GM03348 (cell line): ENCODE results near the gene PKDREJ.
"Not testable (repeated sequence)": the region's sequence is repeated elsewhere in the genome, so short reads cannot be mapped to it uniquely, and the experiment has no call there.

Source experiments
- DNase-seq: peaks from one replicate; pipeline ENCODE4 v3.0.0; 2012; ENCODE audit warnings: low spot score

Gene PKDREJ, protein sequence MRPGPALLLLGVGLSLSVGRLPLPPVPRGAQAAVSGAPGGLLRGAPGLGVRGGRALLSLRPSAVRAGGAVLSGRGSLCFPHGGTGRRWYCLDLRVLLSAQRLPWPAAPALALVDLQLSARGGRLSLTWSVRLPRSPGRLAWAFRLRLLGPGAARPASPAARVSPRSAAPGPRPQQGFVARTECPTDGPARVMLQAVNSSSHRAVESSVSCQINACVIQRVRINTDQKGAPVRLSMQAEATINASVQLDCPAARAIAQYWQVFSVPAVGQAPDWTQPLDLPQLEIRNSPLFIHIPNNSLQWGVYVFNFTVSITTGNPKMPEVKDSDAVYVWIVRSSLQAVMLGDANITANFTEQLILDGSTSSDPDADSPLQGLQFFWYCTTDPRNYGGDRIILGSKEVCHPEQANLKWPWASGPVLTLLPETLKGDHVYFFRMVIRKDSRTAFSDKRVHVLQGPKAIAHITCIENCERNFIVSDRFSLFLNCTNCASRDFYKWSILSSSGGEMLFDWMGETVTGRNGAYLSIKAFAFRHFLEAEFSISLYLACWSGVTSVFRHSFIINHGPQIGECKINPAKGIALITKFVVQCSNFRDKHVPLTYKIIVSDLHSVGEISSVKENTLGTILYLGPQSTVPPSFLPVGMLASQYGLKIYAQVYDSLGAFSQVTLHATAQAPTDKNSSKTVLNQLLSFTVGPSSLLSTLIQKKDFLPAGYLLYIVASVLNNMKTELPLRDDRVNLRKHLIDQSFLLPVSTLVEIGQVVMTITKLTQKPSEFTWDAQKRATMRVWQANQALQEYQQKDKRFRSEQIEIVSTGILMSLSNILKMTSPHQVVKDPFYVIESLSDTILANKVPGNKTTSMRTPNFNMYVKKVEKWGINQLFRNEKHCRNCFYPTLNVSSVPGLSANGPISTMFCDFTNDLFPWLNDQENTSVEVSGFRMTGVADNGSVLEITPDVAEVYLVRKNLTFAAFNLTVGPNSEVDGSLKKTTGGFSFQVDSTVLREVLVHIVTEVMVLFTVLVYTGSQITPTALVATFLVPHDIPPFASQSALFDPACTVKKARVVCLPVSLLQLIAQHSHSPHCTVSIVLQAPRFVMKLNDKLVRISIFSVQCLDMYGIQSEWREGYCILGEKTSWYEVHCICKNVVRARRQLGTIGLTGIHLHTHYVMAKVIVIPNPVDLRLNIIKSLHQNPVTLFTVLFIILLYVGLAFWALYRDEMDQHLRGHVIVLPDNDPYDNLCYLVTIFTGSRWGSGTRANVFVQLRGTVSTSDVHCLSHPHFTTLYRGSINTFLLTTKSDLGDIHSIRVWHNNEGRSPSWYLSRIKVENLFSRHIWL (N-terminal part only)

DNA sequence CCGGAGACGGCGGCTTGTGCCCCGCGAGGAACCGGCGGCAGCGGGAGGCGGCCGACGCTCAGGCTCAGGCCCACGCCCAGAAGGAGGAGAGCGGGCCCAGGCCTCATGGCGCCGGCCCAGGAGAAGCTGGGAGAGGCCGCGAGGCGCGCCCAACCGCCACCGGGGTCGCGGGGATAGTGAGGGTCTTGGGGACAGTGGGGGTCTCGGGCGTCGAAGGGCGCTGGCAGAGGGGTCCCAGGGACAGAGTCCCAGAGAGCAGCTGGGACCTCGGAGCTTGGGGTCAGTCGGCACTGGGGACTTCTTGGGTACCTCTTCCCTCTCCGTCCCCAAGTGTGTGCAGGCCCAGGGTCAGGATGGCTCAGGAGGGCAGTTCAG lies at the start of gene PKDREJ:
TSS of gene PKDREJ (minus strand) at position 128 of the 375 bp plus-strand sequence. CDS start at position 107, 21 bp downstream.
- DNase-seq = no peak

DNA sequence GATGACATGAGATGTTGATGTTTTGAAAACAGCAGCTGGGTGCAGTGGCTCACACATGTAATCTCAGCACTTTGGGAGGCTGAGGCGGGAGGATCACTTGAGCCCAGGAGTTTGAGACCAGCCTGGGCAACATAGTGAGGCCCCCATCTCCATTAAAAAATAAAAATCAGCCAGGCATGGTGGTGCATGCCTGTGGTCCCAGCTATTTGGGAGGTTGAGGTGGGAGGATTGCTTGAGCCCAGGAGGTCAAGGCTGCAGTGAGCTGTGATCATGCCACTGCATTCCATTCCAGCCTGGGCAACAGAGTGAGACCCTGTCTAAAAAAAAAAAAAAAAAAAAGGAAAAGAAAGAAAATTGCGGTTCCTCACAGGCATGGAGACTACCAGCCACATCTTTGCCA lies 49.7 kb upstream of the PKDREJ start:
- DNase-seq = not testable (repeated sequence)

DNA sequence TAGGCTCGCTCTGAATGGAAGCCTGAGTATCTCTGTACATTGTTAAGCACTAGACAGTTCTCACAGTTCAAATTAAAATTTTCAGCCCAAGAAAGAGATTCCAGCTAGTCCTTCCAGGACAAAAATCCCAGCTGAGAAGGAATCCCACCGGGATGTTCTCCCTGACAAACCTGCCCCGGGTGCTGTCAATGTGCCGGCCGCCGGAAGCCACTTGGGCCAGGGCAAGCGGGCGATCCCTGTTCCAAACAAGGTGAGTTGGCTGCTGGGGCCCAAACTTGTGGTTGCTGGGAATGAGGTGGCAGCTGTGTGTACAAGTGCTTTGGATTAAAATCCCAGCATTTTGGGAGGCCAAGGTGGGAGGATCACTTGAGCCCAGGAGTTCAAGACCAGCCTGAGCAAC lies 48.9 kb upstream of the PKDREJ start:
- no peak for DNase-seq

DNA sequence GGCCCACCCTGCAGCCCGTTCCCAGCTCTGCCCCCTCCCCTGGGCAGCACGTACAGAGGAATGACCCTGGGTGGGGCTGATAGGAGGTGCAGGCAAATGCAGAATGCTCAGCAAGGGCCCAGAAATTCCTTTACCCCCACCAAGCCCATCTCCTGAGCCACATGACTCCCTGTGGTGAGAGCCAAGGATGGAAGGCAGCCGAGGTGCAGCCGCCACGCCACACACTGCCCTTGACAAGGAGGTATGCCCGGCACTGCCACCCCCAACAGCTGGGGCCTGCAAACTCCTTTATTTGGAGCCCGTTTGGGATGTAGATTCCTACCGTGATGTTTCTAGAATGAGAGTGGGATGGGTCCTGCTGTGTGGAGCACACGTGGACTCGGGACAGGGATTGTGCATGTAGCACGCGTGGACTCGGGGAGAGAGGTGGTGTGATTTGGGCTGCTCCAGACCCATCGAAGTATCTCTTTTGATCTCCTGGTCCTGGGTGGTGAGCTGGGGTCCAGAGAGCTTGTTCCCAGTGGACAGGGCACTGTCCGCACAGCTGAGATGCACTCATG lies 46.5 kb upstream of the PKDREJ start:
- DNase-seq = no peak

DNA sequence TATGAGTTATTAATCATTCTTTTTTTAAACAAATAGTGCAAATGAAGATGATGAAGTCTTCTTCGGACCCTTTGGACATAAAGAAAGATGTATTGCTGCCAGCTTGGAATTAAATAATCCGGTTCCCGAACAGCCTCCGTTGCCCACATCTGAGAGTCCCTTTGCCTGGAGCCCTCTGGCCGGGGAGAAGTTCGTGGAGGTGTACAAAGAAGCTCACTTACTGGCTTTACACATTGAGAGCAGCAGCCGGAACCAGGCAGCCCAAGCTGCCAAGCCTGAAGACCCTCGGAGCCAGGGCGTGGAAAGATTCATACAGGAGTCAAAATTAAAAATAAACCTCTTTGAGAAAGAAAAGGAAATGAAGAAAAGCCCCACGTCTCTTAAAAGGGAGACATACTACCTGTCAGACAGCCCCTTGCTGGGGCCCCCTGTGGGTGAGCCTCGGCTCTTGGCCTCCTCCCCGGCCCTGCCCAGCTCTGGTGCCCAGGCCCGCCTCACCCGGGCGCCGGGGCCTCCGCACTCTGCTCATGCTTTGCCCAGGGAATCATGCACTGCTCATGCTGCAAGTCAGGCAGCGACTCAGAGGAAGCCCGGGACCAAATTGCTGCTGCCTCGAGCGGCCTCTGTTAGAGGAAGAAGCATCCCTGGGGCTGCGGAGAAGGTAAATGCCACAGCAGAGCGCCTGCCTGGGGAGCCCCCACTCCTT lies 45.3 kb upstream of the PKDREJ start:
- DNase-seq = no peak

DNA sequence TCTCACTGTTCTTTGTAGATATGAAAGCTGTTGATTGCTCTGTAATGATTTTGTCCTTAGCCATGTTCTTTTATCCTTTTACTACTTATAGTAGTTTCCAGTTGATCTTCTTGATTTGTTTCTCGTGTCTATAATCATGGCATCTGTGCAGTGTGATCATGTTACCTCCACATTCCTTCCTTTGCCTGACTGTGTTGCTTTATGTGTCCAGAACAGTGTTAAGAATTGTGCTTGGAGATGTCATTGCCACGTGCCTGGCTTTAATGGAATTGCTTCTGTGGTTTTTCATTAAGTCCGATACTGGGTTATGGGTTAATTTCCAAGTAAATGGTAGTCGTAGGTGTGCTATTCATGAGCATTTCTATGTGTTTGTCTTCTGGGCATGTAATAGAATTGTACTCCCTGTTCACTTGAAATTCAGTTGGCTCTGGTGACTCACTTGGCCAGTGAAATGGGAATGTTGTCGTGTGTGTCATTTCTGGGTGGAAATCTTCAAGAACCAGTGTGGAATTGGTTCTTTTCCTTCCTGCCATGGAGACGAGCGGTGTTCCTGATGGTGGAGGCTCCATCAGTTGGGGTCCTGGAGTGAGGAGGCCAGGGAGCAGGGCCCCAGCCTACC lies 40.3 kb upstream of the PKDREJ start:
- peak; percentile 42 for DNase-seq

DNA sequence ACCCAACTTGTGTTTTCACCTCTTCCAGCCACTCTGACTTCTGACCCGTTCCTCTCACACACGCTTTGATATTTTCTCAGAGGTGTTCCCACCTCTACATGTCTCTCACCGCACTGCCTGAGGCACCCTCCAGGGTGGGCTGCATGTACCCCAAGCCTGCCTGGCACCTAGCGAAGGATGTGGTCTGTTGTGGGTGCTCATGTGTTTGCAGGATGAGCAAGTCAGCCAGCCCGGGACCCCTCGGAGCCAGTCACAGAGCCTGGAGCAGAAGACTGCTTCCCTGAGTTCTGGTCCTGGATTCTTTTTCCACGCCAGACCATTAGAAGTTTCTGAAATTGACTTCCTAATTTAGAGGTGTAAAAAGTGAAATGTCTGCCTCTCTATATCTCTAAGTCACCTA lies 37.3 kb upstream of the PKDREJ start:
- no peak for DNase-seq

DNA sequence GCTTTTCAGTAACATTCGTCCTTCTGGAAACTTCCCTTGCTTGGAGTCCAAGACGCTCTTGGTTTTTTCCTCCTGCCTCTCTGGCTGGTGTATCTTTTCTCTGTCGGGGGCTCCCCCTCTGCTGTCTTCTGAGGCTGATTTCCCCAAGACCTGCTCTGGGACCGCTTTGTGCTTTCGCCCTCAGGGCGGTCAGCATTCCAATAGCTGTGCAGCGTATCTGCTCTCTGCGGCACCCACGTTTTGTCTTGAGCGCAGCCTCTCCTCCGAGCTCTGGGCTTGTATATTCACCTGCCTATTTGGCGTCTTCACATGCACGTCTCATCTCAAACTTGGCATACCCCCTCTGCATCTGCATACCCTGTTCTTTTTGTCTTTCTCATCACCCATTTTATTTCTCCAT lies 36.0 kb upstream of the PKDREJ start:
- DNase-seq = no peak

DNA sequence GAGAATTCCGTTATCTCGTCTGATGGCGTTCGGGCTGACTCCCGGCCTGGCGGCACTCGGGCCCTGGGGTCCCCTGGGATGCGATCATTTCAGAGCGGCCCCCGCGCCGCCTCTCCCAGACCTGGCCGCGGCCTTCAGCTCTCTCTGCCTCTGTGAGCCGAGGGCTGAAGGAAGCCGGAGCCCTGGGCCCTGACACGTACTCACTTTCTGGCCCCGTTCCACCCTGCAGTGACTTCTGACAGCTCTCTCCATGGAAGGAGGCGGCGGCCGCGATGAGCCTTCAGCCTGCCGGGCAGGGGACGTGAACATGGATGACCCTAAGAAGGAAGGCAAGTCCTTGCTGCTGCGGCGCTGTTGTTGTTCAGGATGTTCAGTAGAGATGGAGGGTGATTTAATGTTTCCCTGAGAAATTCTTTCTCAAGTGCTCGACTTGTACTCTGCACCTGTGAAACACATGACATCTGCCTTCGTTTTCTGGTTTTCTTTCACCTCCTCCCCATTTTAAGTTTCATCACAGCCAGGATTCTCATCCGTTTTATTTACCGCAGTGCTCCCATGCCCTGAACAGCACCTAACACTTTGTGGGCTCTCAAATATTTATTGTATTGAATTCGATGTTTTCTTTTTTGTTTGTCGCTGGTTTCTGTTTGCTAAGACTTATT lies 34.1 kb upstream of the PKDREJ start:
- DNase-seq = peak; percentile 51

DNA sequence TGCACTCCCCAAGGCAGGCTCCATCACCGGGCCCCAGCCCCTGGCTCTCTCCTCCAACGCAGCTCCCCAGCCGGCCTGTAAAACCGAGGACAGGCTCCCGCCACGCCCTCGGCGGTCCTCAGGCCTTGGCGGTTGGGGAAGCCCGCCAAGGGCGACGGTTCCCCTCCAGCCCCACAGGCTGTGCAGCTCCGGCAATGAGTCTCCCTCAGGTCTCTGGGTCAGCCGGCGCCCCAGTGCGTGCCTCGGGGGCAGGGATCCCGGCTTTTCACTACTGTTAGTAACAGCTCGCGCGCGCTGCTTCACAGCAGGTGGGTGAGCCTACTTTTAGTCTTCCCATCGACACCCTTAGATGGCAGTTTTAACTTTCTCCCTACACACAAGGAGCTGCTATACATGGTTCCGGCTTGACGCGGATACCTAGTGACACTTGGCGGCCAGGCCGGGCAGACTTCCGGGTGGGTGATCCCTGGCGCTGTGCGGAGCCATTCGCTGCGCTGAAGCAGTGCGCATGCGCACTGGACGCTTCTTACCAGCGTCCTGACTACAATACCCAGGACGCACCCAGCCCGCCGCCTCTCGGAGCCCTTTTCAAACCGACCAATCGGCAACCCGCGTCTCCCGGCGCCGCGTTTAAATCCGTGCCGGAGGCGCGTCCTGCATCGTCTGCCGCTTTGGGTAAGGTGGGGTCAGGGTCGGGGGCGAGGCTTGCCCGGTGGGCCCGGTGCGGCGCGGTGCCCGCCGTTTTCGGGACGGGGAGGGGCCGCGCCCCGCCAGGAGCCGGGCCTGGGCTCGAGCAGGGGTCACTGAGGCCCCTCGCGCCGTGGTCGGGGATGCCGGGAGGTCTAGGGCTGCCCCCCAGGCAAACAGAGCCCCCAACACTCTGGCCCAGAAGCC lies 33.4 kb upstream of the PKDREJ start, which contains the start of gene GTSE1:
TSS of gene GTSE1 (plus strand) at position 614 of the 894 bp plus-strand sequence. CDS start 531 bp downstream, outside the sequence.
- DNase-seq = peak; percentile 100

DNA sequence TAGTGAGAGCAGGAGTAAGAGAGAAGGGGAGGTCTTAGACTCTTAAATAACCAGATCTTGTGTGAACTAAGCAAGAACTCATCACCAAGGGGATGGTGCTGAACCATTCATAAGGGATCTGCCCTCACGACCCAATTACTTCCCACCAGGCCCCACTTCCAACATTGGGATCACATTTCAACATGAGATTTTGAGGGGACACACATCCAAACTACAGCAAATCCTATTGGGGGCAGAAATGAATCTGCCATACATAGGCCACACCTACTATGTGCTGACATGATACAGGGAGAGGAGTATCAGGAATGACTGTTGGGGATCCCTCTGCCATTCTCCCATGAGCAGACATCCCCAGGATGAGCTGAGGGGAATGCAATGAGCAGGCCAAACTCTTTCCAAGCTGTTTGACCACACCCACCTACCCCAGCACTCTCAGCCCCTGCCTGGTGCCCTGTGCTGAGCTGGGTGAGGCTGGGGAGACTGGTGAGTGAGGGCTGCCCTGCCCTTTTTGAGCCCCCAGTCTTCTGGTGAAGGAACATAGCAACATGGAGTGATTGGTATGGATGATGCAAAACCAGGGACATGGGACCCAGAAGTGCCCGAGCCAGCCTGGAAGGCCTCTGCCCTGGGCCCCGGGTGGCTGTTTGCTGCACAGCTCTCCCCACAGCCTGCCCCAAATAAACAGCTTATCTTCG lies 32.3 kb upstream of the PKDREJ start:
- DNase-seq = no peak

DNA sequence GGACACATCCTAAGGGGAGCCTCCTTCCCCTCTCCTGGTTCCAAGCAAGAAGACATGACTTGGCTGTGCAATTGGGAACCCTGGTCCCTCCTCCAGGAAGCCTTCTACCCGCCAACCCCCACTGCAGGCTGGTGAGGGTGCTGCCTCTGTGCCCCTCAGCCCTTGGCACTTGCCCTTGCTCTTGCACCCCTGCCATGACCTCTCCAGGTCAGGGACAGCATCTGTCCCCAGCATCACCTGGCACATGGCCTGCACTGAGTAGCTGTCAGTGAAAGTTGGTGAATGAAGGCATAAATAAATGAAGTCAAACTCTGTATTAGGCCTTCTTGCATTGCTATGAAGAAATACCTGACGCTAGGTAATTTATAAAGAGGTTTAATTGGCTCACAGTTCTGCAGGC lies 31.6 kb upstream of the PKDREJ start:
- no peak for DNase-seq

DNA sequence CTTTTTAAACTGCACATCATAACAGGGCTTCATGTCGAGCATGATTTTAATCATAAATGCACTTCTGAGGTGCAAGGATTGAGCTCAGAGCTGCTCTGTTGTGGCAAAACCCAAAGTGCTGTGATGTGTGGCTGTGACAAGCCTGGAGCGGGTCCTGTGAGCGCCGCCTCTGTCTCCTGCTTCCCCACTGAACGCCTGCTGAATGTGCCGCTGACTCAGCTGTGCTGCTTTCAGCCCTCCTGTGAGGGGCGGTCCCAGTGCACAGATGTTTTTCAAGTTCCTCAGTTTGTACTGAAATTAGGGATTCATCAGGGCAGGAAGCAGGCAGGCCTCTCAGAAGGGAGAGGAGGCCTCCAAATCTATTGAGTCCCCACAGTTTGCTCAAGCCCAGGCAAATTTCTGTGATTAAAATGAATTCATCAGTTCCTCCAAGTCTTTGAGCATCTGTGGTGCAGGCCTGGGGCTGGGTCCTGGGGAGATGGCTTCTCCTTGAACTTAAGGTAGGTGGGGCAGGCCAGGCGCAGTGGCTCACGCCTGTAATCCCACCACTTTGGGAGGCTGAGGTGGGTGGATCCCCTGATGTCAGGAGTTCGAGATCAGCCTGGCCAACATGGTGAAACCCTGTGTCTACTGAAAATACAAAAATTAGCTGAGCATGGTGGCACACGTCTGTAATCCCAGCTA lies 30.6 kb upstream of the PKDREJ start:
- DNase-seq = peak; percentile 86

DNA sequence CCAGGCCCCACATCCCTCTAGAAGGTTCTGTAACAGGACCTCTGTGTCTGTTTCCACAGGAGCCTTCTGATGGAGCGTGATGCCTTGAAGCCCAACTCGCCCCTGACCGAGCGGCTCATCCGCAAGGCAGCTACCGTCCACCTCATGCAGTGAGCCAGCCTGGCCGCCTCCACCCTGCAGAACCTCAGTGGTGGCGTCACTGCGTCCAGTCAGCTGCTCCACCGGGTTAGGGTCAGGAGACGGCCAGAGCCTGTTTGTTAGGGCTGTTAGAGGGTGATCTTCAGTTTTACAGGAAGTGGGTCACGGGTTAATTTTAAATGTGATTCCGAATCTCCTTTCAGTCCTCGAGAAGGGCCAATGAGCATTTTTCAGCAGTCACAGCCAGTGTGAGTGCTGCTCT lies 29.6 kb upstream of the PKDREJ start:
- DNase-seq = no peak

DNA sequence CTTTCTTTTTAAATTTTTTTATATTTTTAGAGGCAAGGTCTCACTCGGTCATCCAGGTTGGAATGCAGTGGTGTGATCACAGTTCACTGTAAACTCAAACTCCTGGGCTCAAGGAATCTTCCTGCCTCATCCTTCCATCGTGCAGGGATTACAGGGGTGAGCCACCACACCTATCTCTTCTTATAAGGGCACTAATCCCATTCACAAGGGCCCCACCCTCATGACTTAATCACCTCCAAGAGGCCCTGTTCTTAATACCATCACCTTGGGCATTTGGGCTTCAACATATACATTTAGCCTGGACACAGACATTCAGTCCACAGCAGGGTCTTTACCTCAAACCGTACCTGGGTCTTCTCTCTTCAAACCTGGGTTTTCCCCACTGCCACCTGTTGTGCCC lies 29.0 kb upstream of the PKDREJ start:
- no peak for DNase-seq

DNA sequence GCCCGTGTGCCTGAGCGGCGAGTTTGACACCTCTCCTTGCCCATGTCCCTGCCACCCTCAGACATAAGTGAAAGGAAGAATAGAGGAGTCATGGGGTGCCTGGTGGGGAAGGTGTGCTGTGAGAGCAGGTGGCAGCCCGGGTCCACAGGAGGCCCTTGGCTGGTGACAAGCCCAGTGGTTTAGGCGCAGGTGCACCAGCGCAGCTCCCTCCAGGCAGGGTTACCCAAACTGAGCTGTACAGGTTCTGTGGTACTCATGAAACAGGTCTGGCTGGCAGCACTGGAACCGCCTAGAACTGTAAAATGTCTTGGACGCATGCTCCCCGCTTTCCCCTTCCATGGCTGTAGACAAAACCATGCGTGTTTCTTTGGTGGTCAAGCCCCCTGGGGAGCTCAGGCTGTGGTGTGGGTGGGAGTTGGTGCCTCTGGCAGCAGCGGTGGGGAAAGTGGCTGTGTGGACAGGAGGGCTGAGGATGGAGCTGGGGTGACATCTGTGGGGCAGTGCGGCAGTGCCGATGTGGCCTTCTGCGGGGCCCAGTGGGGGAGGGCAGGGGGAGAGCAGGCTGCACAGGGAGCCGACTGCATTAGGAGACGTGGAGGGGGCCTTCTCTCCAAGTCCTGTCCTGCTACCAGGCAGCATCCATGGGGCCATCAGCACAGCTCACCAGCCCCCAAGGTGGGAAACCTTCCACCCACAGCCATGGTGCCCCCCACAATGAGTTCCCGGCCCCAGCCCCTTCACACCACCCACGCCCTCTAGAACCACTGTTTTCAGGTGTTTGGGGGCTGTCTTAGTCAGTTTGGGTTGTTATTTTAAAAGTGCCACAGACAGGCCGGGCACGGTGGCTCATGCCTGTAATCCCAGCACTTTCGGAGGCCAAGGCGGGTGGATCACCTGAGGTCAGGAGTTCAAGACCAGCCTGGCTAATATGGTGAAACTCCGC lies 28.0 kb upstream of the PKDREJ start:
- DNase-seq = no peak
